Inferior parietal cortex (tissue), 1 donor: ENCODE results near the gene TTYH3.
A peak's percentile ranks its signal among the peaks of the same experiment; 100 is the strongest.

ENCODE experiments used
- DNase-seq: peaks from one replicate; pipeline ENCODE4 v3.0.0-alpha.2; 2016; ENCODE audit errors: extremely low spot score

Gene TTYH3

DNA sequence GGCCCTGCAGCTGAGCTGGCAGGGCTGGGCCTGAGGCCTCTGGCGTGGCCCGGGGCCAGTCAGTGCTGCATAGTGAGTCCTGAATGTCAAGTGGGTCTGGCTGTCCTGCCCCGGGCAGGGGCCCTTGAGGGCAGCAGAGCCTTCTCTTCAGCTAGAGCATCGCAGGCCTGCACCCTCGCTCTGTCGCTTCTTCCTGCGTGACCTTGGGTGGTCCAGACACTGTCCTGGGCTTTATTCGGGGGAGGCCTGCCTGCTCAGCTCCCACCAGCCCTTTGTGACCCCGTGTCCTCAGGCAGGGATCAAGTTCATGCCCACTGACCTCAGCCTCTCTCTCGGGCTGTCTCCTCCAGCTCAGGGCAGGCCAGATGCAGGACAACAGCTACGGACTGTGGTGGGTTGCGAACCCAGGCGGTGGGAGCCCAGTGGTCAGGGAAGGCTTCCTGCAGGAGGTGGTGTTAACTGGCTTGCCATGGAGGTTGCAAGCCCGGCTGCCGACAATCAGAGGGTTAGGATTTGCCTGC, 3.4 kb downstream of the TTYH3 start:
- DNase-seq, result no peak

DNA sequence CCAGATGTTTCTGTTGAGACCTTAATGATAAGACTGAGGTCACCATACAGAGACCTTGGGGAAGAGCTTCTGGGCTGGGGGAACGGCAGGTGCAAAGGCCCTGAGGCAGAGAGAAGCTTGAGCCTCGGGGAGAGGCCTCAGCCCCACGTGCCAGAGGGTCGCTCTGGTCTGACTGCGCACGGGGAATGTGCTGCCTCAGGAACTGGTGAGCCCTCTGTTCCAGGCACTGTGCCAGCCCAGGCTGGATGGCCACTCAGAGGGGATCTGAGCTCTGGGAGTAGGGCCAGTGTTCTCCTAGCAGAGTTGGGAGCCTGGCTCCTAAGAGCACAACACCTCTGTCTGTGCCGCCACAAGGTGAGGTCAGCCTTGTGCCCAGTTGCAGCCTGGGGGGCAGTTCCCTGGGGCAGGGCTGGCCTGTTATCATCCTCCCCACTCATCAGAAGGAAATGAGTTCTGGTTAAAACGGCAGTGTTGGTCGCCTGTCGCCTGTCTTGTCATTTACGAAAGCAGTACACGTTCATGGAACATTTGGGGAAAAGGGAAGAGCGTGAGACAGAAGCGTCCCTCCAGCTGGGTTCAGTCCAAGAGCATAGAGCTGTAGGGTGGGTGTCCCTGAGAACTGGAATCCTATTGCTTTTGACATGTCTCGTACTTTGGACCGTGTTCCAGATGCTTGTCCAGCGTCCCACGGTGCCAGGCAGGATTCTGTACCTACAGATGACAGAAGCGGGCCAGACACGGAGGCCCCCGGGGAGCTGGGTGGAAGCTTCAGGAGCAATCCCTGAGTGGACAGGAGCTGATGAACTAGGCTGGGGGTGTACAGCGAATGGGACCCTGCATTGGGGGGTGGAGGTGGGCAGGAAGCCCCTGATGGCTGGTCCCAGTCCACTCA, 4.3 kb downstream of the TTYH3 start:
- peak; percentile 24 for DNase-seq

DNA sequence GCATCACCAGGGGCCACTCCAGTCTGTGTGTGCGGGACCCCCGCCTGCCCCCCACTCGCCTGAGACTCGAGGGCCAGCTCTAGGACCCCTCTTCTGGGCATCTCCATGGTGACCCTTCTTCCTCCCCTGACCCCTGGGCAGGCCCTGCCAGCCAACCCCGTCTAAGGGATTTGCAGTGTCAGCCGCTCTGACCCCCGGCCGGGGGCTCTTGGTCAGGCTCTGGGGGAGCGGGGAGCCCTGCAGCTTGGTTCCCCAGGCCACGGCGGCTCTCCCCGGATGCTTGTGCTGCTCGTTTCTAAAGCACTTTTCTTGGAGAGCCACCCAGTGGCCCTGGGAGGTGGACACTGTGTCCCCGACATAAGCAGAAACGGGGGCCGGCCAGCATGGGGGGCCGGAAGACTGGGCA, 5.3 kb downstream of the TTYH3 start:
- no peak for DNase-seq

DNA sequence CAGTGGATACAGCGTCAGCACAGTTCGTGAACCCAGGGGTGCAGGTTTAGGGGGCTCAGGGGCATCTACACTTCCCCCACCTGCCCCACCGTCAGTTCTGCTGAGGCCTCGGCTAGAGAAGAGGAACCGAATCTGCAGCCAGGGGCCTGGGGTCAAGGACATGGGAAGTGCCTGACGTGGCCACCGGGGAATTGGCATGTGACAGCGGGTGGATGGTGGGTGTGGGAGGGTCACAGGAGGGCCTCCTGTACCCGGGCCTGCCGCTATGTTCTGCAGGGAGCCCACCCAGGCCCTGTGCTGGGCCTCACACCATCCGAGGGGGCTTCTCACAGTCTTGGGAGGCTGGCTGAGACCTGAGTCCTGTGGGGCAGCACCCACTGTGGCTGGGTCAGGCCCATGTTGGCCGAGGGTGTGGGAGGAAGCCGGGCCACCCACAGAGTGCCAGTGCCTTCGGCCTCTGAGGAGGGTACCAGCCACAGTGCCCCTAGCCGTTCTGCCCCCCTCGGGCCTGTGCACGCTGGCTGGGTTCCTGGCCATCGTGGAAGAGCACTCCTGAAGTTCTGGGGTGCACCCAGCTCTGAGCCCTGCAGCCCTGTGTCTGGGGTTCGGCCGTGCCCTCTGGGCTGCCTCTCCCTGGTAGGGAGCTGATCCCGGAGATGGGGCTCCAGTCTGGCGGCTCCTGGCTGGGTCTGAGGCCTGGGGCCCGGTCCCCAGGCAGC, 5.9 kb downstream of the TTYH3 start:
- DNase-seq, result no peak

DNA sequence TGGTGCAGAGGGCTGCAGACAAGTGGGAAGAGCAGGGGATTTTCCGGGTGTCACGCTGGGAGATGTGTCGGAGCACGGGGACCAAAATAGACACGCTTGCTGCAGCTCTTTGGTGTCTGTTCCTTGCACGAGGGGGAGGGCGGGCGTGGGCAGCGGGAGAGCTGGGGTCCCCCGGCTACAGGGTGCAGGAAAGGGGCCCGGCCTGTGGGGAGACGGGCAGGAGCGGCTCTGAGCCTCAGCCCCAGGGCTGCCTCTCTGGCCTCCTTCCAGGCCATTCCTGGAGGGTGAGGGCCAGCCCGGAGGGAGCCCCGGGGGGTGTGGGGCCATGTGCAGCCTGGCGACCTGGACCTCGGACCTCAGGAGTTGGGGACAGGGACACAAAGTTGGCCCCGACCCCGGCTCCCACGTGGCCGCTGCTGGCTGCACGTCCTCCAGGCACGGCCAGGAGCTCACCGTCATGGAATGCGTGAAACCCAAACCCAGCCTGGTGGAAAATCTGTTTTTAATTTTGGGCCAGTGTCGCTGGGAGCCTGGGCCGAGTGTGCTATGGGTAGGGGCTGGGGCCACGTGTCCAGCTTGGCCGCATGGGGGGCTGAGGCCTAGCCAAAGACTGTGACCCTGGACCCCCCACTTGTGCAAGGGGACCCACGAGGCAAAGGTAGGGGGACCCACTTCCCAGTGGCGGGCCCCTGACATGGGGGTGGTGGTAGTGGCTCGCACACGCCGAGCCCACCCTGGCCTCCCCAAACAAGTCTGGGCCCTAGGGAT, 6.6 kb downstream of the TTYH3 start:
- DNase-seq, result no peak

DNA sequence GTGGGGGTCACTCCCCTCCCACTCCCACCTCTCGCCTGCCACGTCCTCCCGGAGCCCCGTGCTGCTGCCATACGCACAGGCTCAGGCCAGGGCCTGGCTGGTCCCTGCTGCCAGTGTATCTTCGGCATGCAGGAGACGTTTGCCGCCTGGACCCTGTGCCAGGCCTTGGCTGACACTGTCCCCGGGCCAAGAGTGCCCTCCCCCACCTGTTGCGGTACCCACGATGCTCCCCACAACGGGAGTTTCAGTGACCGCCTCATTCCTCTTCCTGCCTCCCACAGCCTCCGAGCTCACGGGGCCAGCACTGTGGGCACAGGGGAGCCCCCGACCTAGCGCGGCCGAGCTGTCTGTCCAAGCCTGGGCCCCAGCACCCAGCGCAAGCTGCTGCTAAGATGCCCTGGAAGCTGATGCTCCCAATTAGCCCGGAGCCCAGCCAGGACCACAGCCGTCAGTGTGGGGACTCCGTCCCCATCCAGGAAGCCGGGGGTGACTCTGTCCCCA, 7.4 kb downstream of the TTYH3 start:
- DNase-seq, result no peak

DNA sequence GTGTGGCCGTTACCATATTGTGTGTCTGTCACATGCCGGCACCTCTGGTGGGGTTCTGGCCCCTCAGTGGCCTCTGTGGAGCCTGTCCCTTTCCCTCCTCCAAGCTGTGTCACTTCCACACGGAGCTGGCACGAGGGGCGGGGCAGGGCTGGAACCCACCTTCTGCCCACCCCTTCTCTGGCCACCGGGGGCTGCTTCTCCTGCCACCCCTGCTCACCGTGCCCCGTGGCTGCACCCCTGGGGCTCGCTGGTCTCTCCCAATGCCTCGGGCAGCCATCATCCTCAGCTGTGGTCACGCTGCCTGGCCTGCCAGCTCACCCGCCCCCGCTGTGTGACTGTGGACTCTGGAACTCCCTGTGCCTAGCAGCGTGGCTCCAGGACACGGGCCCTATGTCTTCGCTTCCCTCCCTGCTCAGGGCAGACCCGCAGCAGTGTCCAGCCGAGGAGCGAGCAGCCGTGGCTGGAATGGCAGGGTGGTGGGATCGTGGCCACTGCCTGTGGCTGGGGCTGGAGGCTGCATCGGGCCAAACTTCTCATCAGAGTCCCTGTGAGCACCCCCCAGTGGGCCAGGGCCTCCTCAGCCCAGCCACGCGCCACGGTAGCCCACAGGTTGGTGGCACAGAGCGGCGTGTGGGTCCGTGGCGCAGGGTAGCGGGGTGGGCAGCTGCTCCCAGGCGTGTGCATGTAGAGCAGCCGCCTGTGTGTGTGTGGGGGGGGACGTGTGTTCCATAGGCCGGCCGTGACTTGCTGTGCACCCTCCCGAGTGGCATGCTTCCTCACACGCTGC, 8.1 kb downstream of the TTYH3 start:
- DNase-seq, result no peak

DNA sequence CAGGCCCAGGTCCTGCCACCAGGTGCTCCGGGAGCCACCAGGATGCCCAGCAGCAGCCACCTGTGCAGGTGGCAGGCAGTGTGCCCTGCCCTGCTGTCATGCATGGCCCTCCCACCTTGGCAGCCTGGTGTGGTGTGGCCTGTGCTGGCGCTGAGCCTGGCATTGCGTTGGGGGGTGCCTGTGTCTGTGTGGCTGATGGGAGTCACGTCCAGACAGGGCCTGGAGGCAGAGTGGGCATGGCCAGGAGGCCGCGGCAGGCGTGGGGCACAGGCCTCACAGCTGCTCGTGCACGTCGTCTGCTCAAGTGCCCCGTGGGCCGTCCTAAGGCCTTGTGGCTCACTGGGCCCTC, 8.7 kb downstream of the TTYH3 start:
- no peak for DNase-seq

DNA sequence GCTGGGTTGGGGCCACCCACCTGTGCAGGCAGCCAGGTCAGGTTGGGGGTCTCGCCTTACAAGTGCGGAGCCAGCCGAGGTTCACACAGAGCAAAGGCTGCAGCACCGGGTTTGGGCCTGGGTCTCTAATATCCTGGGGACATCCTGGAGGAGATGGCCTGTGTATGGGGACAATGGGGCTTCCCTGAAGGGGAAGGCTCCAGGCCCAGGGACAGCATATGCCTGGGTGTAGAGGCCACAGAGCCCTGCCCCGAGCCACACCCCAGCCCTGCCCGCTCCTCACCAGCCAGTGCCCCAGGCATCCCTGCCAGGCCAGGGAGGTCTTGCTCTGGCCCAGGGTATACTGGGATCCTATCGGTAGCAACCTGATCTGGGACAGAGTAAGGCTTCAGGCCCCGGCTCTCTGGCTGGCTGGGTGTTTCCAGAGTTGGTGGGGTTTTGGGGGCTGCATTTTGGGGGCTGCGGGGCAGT, 9.1 kb downstream of the TTYH3 start:
- DNase-seq, result no peak

DNA sequence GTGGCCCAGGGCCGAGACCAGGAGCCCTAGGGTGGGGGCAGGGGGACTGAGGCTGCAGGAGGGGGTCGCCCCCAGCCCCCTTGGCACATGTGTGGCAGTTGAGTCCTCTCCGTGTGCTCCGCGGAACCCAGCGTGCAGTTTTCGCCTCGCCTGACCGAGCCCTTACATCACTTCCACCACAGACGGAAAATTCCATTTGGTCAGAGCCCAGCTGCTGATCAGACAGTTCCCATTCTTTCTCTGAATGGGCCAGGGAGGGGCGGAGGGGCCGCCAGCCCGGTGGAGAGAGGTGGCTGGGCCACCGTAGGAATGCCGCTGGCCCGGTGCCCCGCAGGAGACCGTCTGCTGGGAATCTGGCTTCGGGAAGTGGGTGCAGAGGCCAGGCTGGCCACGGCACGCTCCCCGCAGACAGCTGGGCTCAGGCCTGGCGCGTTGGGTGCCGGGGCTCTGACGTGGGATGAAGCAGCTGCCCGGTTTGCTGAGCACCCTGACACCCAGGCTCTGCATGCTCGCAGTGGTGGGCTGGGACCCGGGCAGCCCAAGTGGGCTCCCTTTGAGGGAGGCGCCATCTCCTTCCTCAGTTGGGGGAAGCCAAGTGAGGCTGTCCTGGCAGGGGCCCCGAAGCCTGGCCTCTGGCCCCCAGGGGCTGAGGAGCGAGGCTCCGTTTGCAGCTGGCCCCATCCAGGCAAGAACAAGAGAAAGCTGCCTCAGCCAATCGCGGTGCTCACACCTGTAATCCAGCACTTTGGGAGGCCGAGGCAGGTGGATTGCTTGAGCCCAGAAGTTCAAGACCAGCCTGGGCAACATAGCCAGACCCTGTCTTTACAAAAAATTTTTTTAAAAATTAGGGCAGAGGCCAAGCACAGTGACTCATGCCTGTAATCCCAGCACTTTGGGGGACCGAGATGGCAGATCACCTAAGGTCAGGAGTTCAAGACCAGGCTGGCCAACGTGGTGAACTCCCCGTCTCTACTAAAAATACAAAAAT, 9.9 kb downstream of the TTYH3 start:
- peak; percentile 79 for DNase-seq

DNA sequence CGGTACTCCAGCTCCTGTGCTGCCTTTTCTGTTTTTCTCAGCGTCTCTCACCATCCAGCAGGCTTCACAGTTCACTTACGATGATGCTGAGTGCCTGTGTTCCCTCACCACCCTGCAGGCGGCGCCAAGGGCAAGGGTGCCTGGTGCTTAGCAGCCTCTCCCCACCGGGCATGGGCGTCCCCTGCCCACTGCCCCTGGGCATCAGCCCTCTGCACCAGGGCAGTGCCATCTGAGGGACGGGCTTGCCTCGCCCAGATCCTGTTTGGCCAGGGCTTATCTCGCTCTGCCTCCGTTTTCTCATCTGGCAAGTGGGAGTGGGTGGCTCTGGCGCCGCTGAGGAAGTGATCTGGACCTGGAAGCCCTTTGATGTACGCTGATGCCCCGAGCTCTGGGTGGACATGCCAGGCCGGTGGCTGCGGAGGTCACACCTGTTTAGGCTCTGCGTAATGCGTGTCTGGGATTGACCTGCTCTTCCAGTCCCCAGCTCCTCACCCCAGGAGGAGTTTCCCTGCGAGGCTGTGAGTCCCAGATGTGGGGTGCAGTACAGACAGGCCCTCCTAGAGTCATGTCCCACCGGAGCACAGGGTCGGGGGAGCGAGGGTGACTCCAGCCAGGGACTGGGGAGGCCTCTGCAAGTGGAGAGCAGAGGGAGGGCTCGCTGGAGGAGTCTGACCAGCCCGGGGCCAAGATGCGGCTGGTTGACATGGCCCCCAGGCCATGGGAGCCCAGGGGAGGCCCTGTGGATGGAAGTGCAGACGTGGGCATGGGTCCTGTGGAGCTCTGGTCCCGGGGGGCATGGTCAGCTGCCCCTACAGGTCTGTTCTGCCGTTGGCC, 11.8 kb downstream of the TTYH3 start:
- no peak for DNase-seq

DNA sequence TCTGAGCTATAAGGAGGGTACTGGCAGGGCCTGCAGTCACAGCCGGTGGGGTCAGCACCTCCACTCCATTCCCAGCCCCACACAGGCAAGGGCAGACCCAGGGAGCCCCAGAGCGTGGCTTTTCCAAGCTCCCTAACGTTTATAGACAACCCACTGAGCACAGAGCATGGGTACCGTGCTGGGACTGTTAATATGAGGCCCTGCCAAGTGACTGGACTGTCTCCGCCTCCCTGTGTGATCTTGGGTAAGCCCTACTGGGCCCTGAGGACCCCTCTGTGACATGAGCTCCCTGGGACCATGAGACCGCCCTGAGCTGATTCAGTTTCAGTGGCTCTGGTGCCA, 12.4 kb downstream of the TTYH3 start:
- no peak for DNase-seq

DNA sequence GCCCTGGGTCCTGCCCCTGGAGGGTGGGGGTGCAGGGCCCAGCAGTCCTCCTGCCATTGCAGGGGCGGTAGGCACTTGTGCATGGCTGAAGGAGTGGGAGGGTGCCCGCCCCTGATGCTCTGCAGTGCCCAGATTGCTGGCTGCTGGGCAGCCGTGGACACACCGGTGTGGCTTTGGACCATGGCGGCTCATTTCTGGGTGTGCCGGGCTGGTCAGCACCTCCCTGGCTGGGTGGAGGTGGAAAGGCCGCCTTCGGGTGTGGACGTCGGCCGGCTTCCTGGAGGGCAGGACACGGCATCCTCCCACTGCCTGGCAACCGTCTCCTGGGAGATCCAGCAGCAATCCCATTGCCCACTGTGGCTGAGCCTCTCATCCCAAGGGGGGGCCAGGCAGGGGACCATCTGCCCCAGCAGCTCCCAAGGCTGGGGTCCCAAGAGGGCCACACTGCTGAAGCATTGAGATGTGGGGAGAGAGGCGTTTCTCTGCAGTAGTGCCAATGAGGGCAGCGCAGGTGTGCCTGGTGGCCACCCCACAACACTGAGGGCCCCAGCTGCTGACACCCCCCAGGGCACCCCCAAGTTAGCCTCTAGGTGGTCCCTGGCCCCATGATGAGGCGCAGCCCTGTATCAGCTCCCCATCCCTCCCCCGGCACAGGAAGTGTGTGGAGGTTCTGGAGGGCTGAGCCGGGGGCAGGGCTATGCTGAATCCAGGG, 12.9 kb downstream of the TTYH3 start:
- no peak for DNase-seq

DNA sequence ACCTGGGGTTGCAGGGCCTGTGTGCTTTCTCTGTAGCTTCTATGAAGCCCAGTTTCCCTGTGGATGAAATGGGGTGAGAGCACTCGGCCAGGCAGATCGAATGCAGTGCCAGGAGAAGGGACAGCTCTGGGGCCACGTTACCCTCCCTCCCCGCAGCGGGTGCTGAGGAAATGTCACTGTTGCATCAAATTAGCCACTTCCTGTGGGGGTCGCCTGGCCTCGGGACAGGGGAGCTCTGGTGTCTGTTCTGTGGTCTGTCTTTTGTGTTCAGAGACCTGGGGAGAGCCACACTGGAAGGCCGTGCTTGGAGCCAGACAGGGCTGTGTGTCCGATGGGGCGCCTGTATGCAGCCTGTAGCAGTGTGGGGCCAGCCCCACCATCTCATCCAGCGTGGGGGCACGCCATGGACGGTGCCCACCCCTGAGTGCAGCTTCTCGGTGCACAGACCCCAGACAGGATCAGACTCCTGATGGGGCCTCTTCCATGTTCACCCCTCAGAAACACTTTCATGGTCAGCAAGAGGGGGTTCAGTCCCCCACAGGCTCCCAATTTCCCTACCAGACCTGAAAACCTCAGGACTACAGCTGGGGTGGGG, 13.6 kb downstream of the TTYH3 start:
- DNase-seq, result no peak

DNA sequence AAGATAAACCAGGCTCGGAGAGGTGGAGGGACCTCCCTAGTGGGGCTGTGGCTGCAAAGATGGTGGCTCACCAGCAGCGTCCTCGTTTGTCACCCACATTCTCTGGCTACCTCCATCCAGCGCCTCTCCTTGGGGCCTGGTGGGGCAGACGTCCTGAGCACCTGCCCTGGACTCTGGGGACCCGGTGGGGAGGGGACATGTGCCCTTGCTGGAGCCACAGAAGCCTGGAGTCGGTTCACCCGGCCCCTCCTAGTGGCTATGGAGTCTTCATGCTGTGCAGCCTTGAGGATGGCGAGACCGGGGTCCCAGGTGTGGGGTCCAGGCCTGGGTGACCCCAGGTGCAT, 14.5 kb downstream of the TTYH3 start:
- DNase-seq, result no peak

DNA sequence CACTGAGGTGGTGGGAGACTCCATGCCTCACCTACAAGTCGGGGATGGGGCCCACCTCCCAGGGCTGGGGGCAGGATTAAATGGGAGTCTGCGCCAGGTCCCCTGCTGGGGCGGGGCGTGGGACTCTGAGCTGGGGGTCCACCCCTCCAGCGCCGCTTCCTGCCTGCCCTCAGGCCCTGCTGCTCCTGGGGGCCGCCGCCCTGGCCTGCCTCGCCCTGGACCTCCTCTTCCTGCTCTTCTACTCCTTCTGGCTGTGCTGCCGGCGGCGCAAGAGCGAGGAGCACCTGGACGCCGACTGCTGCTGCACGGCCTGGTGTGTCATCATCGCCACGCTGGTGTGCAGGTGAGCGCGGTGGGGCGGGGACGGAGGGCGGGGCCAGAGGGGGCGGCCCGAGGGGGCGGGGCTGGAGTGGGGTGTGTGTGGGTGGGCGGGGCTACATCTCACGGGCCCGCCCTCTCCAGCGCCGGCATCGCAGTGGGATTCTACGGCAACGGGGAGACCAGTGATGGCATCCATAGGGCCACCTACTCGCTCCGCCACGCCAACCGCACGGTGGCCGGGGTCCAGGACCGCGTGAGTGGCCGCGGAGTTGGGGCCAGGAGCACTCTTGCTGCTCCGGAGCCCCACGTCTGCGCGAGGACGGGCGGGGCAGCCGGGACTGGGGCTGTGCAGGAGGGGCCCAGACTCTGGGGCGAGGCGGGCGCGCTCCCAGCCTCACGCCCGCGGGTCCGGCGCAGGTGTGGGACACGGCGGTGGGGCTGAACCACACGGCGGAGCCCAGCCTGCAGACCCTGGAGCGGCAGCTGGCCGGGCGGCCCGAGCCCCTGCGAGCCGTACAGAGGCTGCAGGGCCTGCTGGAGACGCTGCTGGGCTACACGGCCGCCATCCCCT, 15.1 kb downstream of the TTYH3 start:
- no peak for DNase-seq

DNA sequence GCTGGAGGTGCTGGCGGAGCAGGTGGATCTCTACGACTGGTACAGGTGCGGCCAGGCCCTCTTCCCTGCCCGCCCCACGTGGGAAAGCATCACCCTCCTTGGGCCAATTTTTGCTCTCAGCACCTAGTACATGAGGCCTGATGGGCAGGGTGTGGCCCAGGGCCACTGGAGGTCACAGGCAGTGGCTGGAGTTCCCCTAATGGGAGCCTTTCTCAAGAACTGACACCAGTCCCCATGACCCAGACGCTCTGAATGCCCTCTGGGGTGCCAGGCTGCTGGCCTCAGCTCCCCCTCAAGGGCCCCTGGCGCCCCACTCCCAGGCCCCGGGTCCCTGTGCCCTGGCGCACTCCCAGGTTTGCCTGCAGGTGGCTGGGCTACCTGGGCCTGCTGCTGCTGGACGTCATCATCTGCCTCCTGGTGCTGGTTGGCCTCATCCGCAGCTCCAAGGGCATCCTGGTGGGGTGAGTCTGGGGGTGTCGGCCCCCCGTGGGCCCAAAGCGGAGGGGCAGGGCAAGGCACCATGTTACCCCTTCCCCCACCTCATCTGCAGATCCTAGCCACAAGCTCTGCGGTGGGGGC, 15.9 kb downstream of the TTYH3 start:
- no peak for DNase-seq
